HCT116 (cell line): Measurements from ENCODE around the gene MAP3K21.

Experiments used
- CTCF ChIP-seq, 3 experiments: fragments of 200-600 bp in 1 of 3; sonication (generic) in 1 of 3; IDR thresholded peaks in 2 of 3; conservative IDR thresholded peaks in 1 of 3; 2 replicates each; pipeline ENCODE4 v1.5.1; 2012 to 2017; ENCODE audit warnings: low read depth in 2 of 3, low read length in 2 of 3, antibody characterized with exemption in 1 of 3, borderline replicate concordance in 1 of 3, control low read depth in 1 of 3, mild to moderate bottlenecking in 1 of 3, mixed read lengths in 1 of 3, mixed run types in 1 of 3, moderate library complexity in 1 of 3; ENCODE audit not compliant: insufficient read depth in 1 of 3
- EZH2 ChIP-seq: fragments of 200-600 bp; sonication (generic); IDR thresholded peaks from 2 replicates; pipeline ENCODE4 v1.6.1; 2017; ENCODE audit warnings: antibody characterized with exemption, mixed run types
- MAX ChIP-seq: IDR thresholded peaks from 2 replicates; pipeline ENCODE4 v1.6.1; 2012
- POLR2A ChIP-seq: IDR thresholded peaks from 2 replicates; pipeline ENCODE4 v1.7.0; 2011; ENCODE audit warnings: borderline replicate concordance; ENCODE audit not compliant: insufficient read depth, insufficient read length; ENCODE audit errors: extremely low read depth
- POLR2AphosphoS5 ChIP-seq: IDR thresholded peaks from 2 replicates; pipeline ENCODE4 v1.6.1; 2011; ENCODE audit warnings: mild to moderate bottlenecking, low read depth, low read length, moderate library complexity
- RAD21 ChIP-seq: IDR thresholded peaks from 2 replicates; pipeline ENCODE4 v1.6.1; 2012; ENCODE audit warnings: low read depth, mild to moderate bottlenecking
- SP1 ChIP-seq: IDR thresholded peaks from 2 replicates; pipeline ENCODE4 v1.6.1; 2012; ENCODE audit warnings: low read depth
- YY1 ChIP-seq: IDR thresholded peaks from 2 replicates; pipeline ENCODE4 v1.6.1; 2011; ENCODE audit warnings: low read length, low read depth, moderate library complexity, mild to moderate bottlenecking; ENCODE audit not compliant: insufficient replicate concordance; ENCODE audit errors: extremely low read depth

- TF ChIP-seq POLR2AphosphoS5: no peak
- peak; percentile 43 to 72 (median 51); a peak in 5 of 6 replicates for TF ChIP-seq CTCF (IDR thresholded peaks at IDR 0.05 in 2 of 3, conservative IDR thresholded peaks at IDR 0.05 in 1 of 3; ENCODE audit: borderline replicate concordance in 1 of 3, insufficient read depth in 1 of 3, low read depth in 2 of 3, low read length in 2 of 3)
- no peak for TF ChIP-seq SP1
- TF ChIP-seq RAD21: peak; percentile 63
- no peak for TF ChIP-seq MAX
- no peak for TF ChIP-seq EZH2
- TF ChIP-seq POLR2A: no peak
- no peak for TF ChIP-seq YY1
Observed at GRCh38 chr1:233364695-233365539, 37.4 kb downstream of the MAP3K21 start.
